Skeletal muscle tissue (tissue), 4 donors: ENCODE data around the gene GFPT1. TPM values are rescaled to one million over a fixed set of nuclear protein-coding genes. Genes with fewer than 3 reads are reported as not detected.
"Not testable (repeated sequence)": the region's sequence is repeated elsewhere in the genome, so short reads cannot be mapped to it uniquely, and the experiment has no call there.

Experiments used
- H3K27ac ChIP-seq: one replicate; pipeline ENCODE4 v1.7.0; 2013; ENCODE audit warnings: mild to moderate bottlenecking, low read depth, low read length, inconsistent platforms
- H3K27me3 ChIP-seq, 3 donors: one replicate each; pipeline ENCODE4 v1.7.0; 2013; ENCODE audit warnings: low read length in 3 of 3; ENCODE audit not compliant: control insufficient read depth in 3 of 3, insufficient read depth in 3 of 3
- H3K36me3 ChIP-seq, 3 donors: one replicate each; pipeline ENCODE4 v1.7.0; 2013; ENCODE audit warnings: low read length in 3 of 3; ENCODE audit not compliant: control insufficient read depth in 3 of 3, insufficient read depth in 3 of 3
- H3K4me1 ChIP-seq, 3 donors: one replicate each; pipeline ENCODE4 v1.7.0; 2013; ENCODE audit warnings: low read length in 3 of 3, mild to moderate bottlenecking in 3 of 3; ENCODE audit not compliant: control insufficient read depth in 3 of 3, insufficient read depth in 3 of 3
- H3K4me3 ChIP-seq, 3 donors: one replicate each; pipeline ENCODE4 v1.7.0; 2013; ENCODE audit warnings: low read length in 3 of 3
- H3K9ac ChIP-seq, 3 donors: one replicate each; pipeline ENCODE4 v1.7.0; 2013; ENCODE audit warnings: low read length in 3 of 3, mild to moderate bottlenecking in 3 of 3, moderate library complexity in 2 of 3, low read depth in 1 of 3
- H3K9me3 ChIP-seq, 3 donors: one replicate each; pipeline ENCODE4 v1.7.0; 2013; ENCODE audit warnings: low read length in 3 of 3; ENCODE audit not compliant: control insufficient read depth in 3 of 3
- total RNA-seq: library from RNA; depleted of rRNA; stranded (reverse); fragments of >200 nt; gene quantifications from one replicate; pipeline ENCODE4 v1.2.3, GENCODE V29; 2014
- donor health status: Osteomylitis.

The GFPT1 gene
- total RNA-seq, 1 donor from 2014 or later, result 30.8 TPM

GRCh38 chr2:69369802-69370201 lies 17.2 kb downstream of the GFPT1 start:
- Histone ChIP-seq H3K36me3 (peaks cover 17 to 42% (median 38%) of the 10 kb centered on the region in 3 donors), H3K4me1 (no peaks in the 10 kb centered on the region), H3K27me3 (no peaks in the 10 kb centered on the region), H3K9me3 (no peaks in the 10 kb centered on the region), H3K9ac (no peak overlapping the region), H3K27ac (no peak overlapping the region), H3K4me3 (no peak overlapping the region)

DNA sequence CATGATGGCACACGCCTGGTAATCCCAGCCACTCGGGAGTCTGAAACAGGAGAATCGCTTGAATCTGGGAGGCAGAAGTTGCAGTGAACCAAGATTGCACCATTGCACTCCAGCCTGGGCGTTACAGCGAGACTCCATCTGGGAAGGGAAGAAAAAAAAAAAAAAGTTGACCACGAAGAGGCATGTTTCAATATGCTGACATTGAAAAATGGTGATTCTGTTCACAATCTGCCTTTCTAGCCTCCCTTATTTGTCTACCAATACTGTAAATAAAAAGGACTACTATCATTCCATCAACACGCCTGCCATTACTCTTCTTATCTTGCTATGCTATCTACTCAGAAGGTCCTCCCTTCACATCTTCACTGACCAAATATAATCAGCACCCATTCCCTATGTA lies 18.4 kb downstream of the GFPT1 start:
- Histone ChIP-seq H3K9me3 (no peaks in the 10 kb centered on the region), H3K4me1 (no peaks in the 10 kb centered on the region), H3K4me3 (no peak overlapping the region), H3K27ac (no peak overlapping the region), H3K27me3 (no peaks in the 10 kb centered on the region), H3K36me3 (peaks cover 17 to 44% (median 42%) of the 10 kb centered on the region in 3 donors), H3K9ac (no peak overlapping the region)

- Histone ChIP-seq H3K36me3 (peaks cover 12 to 56% (median 49%) of the 10 kb centered on the region in 3 donors), H3K27ac (no peak overlapping the region), H3K4me3 (no peak overlapping the region), H3K9me3 (no peaks in the 10 kb centered on the region), H3K4me1 (no peaks in the 10 kb centered on the region), H3K9ac (no peak overlapping the region), H3K27me3 (no peaks in the 10 kb centered on the region)
Observed at GRCh38 chr2:69359371-69359770, 27.7 kb downstream of the GFPT1 start.

GRCh38 chr2:69358914-69359313 lies 28.1 kb downstream of the GFPT1 start:
- Histone ChIP-seq H3K36me3 (peaks cover 12 to 60% (median 49%) of the 10 kb centered on the region in 3 donors), H3K9me3 (no peaks in the 10 kb centered on the region), H3K27ac (no peak overlapping the region), H3K4me1 (no peaks in the 10 kb centered on the region), H3K27me3 (no peaks in the 10 kb centered on the region), H3K9ac (no peak overlapping the region), H3K4me3 (no peak overlapping the region)

GRCh38 chr2:69356471-69356870 lies 30.6 kb downstream of the GFPT1 start:
- no peak overlapping the region for H3K4me3 ChIP-seq
- no peak overlapping the region for H3K27ac ChIP-seq
- no peaks in the 10 kb centered on the region for H3K9me3 ChIP-seq
- H3K4me1 ChIP-seq, result no peaks in the 10 kb centered on the region
- peaks cover 12 to 48% (median 36%) of the 10 kb centered on the region in 3 donors for H3K36me3 ChIP-seq
- no peaks in the 10 kb centered on the region for H3K27me3 ChIP-seq
- no peak overlapping the region for H3K9ac ChIP-seq

GRCh38 chr2:69354976-69355375 lies 32.1 kb downstream of the GFPT1 start:
- H3K9ac ChIP-seq, H3K9me3 ChIP-seq, H3K4me1 ChIP-seq, H3K4me3 ChIP-seq, H3K27ac ChIP-seq, H3K27me3 ChIP-seq: not testable (repeated sequence)
- H3K36me3 ChIP-seq, result peaks cover 7 to 40% (median 35%) of the 10 kb centered on the region in 3 donors

GRCh38 chr2:69353360-69353759 lies 33.7 kb downstream of the GFPT1 start:
- no peaks in the 10 kb centered on the region for H3K4me1 ChIP-seq
- H3K36me3 ChIP-seq, result peaks cover 12 to 46% (median 39%) of the 10 kb centered on the region in 3 donors
- no peaks in the 10 kb centered on the region for H3K27me3 ChIP-seq
- H3K9ac ChIP-seq, result no peak overlapping the region
- no peaks in the 10 kb centered on the region for H3K9me3 ChIP-seq
- H3K4me3 ChIP-seq, result no peak overlapping the region
- no peak overlapping the region for H3K27ac ChIP-seq

- no peaks in the 10 kb centered on the region for H3K9me3 ChIP-seq
- H3K4me1 ChIP-seq, result no peaks in the 10 kb centered on the region
- no peak overlapping the region for H3K27ac ChIP-seq
- H3K9ac ChIP-seq, result no peak overlapping the region
- H3K36me3 ChIP-seq, result peaks cover 18 to 57% (median 40%) of the 10 kb centered on the region in 3 donors
- no peak overlapping the region for H3K4me3 ChIP-seq
- no peaks in the 10 kb centered on the region for H3K27me3 ChIP-seq
Observed at GRCh38 chr2:69348781-69349180, 38.2 kb downstream of the GFPT1 start.

GRCh38 chr2:69345434-69345833 lies 41.6 kb downstream of the GFPT1 start:
- no peaks in the 10 kb centered on the region for H3K27me3 ChIP-seq
- peaks cover 29 to 77% (median 55%) of the 10 kb centered on the region in 3 donors for H3K36me3 ChIP-seq
- H3K27ac ChIP-seq, result no peak overlapping the region
- no peaks in the 10 kb centered on the region for H3K9me3 ChIP-seq
- no peaks in the 10 kb centered on the region for H3K4me1 ChIP-seq
- no peak overlapping the region for H3K4me3 ChIP-seq
- no peak overlapping the region for H3K9ac ChIP-seq

DNA sequence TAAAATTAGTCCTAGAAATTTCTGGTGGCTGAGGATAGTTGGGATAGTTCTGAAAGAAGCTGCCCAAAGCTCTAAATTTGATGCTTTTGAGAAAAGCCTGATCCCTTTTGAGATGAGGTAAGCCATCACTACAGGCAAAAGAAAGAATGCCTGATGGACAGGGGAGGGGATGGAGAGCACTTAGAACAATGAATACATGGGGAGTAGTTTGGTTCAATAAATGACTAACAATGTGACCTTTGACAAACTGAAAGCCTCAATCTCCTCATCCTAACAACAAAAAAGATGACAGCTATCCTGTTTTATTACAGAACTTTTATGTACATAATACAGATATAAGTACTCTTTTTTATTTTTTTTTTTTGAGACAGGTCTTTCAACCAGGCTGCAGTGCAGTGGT lies 42.7 kb downstream of the GFPT1 start:
- Histone ChIP-seq H3K9me3 (no peaks in the 10 kb centered on the region), H3K4me3 (no peak overlapping the region), H3K27ac (no peak overlapping the region), H3K4me1 (no peaks in the 10 kb centered on the region), H3K9ac (no peak overlapping the region), H3K27me3 (no peaks in the 10 kb centered on the region), H3K36me3 (peaks cover 29 to 70% (median 49%) of the 10 kb centered on the region in 3 donors)
